PFSK-1 (cell line): Measurements from ENCODE around the gene FRMD4A.
A peak's percentile ranks its signal among the peaks of the same experiment; 100 is the strongest.

Source experiments
- FOXP2 ChIP-seq: optimal IDR thresholded peaks from 2 replicates; pipeline ENCODE3; 2011; ENCODE audit warnings: borderline replicate concordance, control low read depth, inconsistent platforms; ENCODE audit not compliant: insufficient read depth; ENCODE audit errors: extremely low read length, extremely low read depth
- POLR2AphosphoS5 ChIP-seq: IDR thresholded peaks from 2 replicates; pipeline ENCODE4 v1.6.1; 2012; ENCODE audit warnings: low read depth, mild to moderate bottlenecking, control low read depth, low read length, moderate library complexity
- REST ChIP-seq, 2 experiments: IDR thresholded peaks; 2 replicates each; pipeline versions ENCODE4 v1.6.1 to v1.8.0; 2011 to 2012; ENCODE audit warnings: low read depth in 2 of 2, low read length in 2 of 2, control low read depth in 1 of 2, inconsistent platforms in 1 of 2, mild to moderate bottlenecking in 1 of 2, moderate library complexity in 1 of 2; ENCODE audit not compliant: insufficient read depth in 1 of 2
- SIN3A ChIP-seq: IDR thresholded peaks from 2 replicates; pipeline ENCODE4 v1.6.1; 2012; ENCODE audit warnings: mild to moderate bottlenecking, low read length, moderate library complexity, borderline replicate concordance; ENCODE audit not compliant: insufficient read depth
- TAF1 ChIP-seq: IDR thresholded peaks from 2 replicates; pipeline ENCODE4 v1.6.1; 2012; ENCODE audit warnings: low read length, control low read depth, borderline replicate concordance; ENCODE audit not compliant: insufficient read depth

FRMD4A gene

GRCh38 chr10:14184841-14185315, 145.8 kb downstream of the FRMD4A start:
- peak; percentile 68 for TF ChIP-seq FOXP2
- TF ChIP-seq TAF1: no peak

GRCh38 chr10:14182781-14183180, 147.9 kb downstream of the FRMD4A start:
- TF ChIP-seq FOXP2: no peak

GRCh38 chr10:14181567-14181936, 149.2 kb downstream of the FRMD4A start:
- TF ChIP-seq SIN3A: no peak
- TF ChIP-seq FOXP2: no peak
- no peak for TF ChIP-seq POLR2AphosphoS5
- TF ChIP-seq TAF1: no peak
- TF ChIP-seq REST (IDR thresholded peaks at IDR 0.05; ENCODE audit: insufficient read depth in 1 of 2, low read depth in 2 of 2, low read length in 2 of 2): no peak

GRCh38 chr10:14180911-14181566, 149.7 kb downstream of the FRMD4A start:
- TF ChIP-seq POLR2AphosphoS5: no peak
- TF ChIP-seq SIN3A: no peak
- no peak for TF ChIP-seq FOXP2
- no peak for TF ChIP-seq REST (IDR thresholded peaks at IDR 0.05; ENCODE audit: insufficient read depth in 1 of 2, low read depth in 2 of 2, low read length in 2 of 2)
- TF ChIP-seq TAF1: no peak

- no peak for TF ChIP-seq POLR2AphosphoS5
- no peak for TF ChIP-seq TAF1
- TF ChIP-seq SIN3A: no peak
- no peak for TF ChIP-seq FOXP2
- no peak for TF ChIP-seq REST (IDR thresholded peaks at IDR 0.05; ENCODE audit: insufficient read depth in 1 of 2, low read depth in 2 of 2, low read length in 2 of 2)
Observed at GRCh38 chr10:14179251-14179650, 151.5 kb downstream of the FRMD4A start.

- TF ChIP-seq SIN3A: no peak
- TF ChIP-seq POLR2AphosphoS5: peak; percentile 54; the same call in 1 of the 2 replicates
- no peak; the same call in 1 of the 2 replicates for TF ChIP-seq TAF1
Observed at GRCh38 chr10:14173706-14174594, 156.8 kb downstream of the FRMD4A start.
